ENCODE measurements around the gene TUBGCP3. TPM values are rescaled to one million over a fixed set of nuclear protein-coding genes. Genes with fewer than 3 reads are reported as not detected.

TUBGCP3 gene
- total RNA-seq, 1 donor from 2014 or later, result 31.8 TPM

DNA sequence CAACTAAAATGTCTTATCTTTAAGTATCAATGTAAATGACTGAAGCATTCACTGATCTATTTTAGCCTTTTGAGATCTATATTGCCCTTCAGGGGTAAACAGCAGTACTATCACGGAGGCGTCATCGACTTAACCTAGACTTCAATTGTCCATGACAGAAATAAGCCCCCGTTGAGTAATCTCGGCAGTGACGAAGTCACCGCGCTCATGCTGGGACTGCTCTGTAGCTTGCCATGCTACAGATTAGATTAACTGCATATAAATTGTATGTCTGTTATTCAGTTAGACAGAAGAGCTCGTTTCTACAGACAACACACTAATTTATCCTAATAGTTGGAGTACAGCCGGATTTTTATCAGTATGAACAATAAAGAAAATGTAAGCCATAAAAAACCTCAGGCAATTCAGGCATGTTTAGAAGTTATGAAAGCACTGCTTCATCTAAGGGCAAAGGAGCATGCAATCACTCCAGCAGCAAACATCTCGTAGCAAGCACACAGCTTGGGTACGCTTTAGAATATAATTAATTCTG lies 56.6 kb downstream of the TUBGCP3 start:
- TF ChIP-seq, protein P1, sequence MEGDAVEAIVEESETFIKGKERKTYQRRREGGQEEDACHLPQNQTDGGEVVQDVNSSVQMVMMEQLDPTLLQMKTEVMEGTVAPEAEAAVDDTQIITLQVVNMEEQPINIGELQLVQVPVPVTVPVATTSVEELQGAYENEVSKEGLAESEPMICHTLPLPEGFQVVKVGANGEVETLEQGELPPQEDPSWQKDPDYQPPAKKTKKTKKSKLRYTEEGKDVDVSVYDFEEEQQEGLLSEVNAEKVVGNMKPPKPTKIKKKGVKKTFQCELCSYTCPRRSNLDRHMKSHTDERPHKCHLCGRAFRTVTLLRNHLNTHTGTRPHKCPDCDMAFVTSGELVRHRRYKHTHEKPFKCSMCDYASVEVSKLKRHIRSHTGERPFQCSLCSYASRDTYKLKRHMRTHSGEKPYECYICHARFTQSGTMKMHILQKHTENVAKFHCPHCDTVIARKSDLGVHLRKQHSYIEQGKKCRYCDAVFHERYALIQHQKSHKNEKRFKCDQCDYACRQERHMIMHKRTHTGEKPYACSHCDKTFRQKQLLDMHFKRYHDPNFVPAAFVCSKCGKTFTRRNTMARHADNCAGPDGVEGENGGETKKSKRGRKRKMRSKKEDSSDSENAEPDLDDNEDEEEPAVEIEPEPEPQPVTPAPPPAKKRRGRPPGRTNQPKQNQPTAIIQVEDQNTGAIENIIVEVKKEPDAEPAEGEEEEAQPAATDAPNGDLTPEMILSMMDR (IDR thresholded peaks at IDR 0.05; ENCODE audit: unreplicated experiment), result no peak
- no peak overlapping the region for H3K27ac Mint-ChIP-seq
- no peak for DNase-seq (ENCODE audit: low spot score, unreplicated experiment)
- no peaks in the 10 kb centered on the region for H3K4me1 Mint-ChIP-seq (ENCODE audit: low read depth)
- H3K27me3 Mint-ChIP-seq, result no peaks in the 10 kb centered on the region
- H3K9me3 Mint-ChIP-seq (ENCODE audit: low read depth), result no peaks in the 10 kb centered on the region
- peaks cover 7% of the 10 kb centered on the region for H3K36me3 Mint-ChIP-seq (ENCODE audit: insufficient read depth)
- no peak overlapping the region for H3K4me3 Mint-ChIP-seq (ENCODE audit: low read depth)

DNA sequence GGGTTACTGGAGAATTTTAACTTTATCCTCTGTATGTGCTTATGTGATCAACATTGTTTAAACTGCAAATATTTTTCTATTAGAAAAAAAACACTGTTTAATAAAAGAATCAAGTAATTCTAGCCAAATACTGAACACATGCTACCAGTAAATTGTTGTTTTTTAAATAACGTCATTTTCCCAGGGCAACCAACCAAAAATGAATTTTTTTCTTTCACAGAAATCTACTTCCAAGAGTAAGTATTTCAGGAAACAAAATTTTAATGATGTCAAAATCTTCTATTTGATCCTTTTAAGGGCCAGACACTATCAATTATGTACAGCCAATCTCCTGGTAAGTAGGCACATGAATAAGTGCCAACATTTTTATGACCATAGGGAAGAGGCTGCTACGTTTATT lies 57.1 kb downstream of the TUBGCP3 start:
- Mint-ChIP-seq H3K27me3 (no peaks in the 10 kb centered on the region), H3K36me3 (ENCODE audit: insufficient read depth) (peaks cover 5% of the 10 kb centered on the region), H3K9me3 (ENCODE audit: low read depth) (no peaks in the 10 kb centered on the region), H3K4me1 (ENCODE audit: low read depth) (no peaks in the 10 kb centered on the region), H3K4me3 (ENCODE audit: low read depth) (no peak overlapping the region), H3K27ac (no peak overlapping the region)
- TF ChIP-seq, protein P1 (IDR thresholded peaks at IDR 0.05; ENCODE audit: unreplicated experiment), result no peak
- no peak for DNase-seq (ENCODE audit: low spot score, unreplicated experiment)

DNA sequence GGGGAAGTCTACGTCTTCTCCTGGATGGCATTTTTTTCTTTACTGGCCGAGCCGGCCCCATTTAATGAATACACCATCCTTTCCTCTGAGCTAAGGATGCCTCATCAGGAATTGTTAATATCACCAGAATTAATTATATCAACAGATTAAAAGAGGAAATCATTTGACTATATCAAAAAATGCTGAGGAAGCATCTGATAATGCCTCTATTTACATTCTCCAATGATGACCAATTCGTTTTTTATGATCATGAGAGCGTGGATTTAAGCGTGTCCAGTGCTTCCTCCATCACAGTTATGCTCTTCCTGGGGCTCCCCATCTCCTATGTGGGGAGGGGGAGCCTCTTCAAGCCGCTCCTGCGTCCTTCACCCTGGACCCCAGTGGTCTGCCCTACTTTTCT lies 58.7 kb downstream of the TUBGCP3 start:
- Mint-ChIP-seq H3K4me3 (ENCODE audit: low read depth) (no peak overlapping the region), H3K27ac (no peak overlapping the region), H3K4me1 (ENCODE audit: low read depth) (no peaks in the 10 kb centered on the region), H3K36me3 (ENCODE audit: insufficient read depth) (peaks cover 4% of the 10 kb centered on the region), H3K9me3 (ENCODE audit: low read depth) (no peaks in the 10 kb centered on the region), H3K27me3 (no peaks in the 10 kb centered on the region)
- no peak for DNase-seq (ENCODE audit: low spot score, unreplicated experiment)
- TF ChIP-seq, protein P1 (IDR thresholded peaks at IDR 0.05; ENCODE audit: unreplicated experiment), result no peak

DNA sequence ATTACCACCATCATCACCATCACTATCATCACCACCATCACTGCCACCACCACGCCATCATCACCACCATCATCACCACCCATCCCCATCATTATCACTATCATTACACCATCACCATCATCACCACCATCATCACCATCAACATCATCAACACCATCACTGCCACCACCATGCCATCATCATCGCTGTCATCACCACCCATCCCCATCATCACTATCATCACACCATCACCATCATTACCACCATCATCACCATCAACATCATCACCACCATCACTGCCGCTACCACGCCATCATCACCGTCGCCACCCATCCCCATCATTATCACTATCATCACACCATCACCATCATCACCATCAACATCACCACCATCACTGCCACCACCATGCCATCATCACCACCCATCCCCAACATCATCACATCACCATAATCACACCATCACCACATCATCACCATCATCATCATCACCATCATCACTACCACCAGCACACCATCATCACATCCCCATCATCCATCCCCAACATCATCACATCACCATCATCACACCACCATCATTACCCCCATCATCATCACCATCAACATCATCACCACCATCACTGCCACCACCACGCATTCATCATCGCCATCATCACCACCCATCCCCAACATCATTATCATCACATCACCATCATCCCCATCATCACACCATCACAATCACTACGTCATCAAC lies 61.7 kb downstream of the TUBGCP3 start:
- H3K9me3 Mint-ChIP-seq (ENCODE audit: low read depth), result no peaks in the 10 kb centered on the region
- no peak overlapping the region for H3K4me3 Mint-ChIP-seq (ENCODE audit: low read depth)
- no peaks in the 10 kb centered on the region for H3K4me1 Mint-ChIP-seq (ENCODE audit: low read depth)
- H3K27me3 Mint-ChIP-seq, result no peaks in the 10 kb centered on the region
- peaks cover 3% of the 10 kb centered on the region for H3K36me3 Mint-ChIP-seq (ENCODE audit: insufficient read depth)
- TF ChIP-seq, protein P1 (IDR thresholded peaks at IDR 0.05; ENCODE audit: unreplicated experiment), result no peak
- no peak for DNase-seq (ENCODE audit: low spot score, unreplicated experiment)
- no peak overlapping the region for H3K27ac Mint-ChIP-seq

DNA sequence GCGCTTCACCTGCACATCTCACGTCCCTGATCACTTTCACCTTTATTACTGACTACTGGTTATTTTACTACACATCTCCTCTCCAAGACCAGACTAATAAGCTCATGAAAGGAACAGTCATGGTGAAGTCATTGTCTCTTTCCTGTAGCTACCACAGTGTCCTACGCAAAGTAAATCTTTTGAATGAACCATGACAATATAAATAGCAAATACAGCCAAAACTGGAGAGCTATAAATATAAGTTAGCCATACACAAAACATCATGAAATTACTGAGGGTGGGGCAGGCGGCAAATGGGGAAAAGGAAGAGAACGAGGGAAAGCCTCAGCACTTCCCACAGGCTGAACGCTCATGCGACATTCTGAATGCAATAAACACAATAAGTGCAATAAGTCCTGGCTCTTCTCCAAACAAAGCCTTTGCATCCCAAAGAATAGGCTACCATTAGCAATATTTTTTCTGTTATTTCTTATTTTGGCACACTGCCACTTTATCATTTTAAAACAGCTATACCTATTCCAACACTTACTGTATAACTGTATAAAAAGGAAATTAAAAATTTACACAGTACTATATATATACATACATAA lies 62.5 kb downstream of the TUBGCP3 start:
- no peak for DNase-seq (ENCODE audit: low spot score, unreplicated experiment)
- no peaks in the 10 kb centered on the region for H3K4me1 Mint-ChIP-seq (ENCODE audit: low read depth)
- H3K27ac Mint-ChIP-seq, result no peak overlapping the region
- H3K4me3 Mint-ChIP-seq (ENCODE audit: low read depth), result no peak overlapping the region
- no peaks in the 10 kb centered on the region for H3K9me3 Mint-ChIP-seq (ENCODE audit: low read depth)
- peaks cover 3% of the 10 kb centered on the region for H3K36me3 Mint-ChIP-seq (ENCODE audit: insufficient read depth)
- TF ChIP-seq, protein P1 (IDR thresholded peaks at IDR 0.05; ENCODE audit: unreplicated experiment), result no peak
- no peaks in the 10 kb centered on the region for H3K27me3 Mint-ChIP-seq

Measured in progenitor cell of endocrine pancreas (in vitro differentiated cells).